SK-N-SH (cell line): Measurements from ENCODE around the gene FAM184B. TPM values are rescaled to one million over a fixed set of nuclear protein-coding genes. Genes with fewer than 3 reads are reported as not detected.

Experiments
- CTCF ChIA-PET: fragments of 300-600, 350-600 bp; formaldehyde crosslinking; extraction: SDS; loops from one replicate; lab custom pipeline; 2021; lab: Yijun Ruan, JAX
- POLR2A ChIA-PET: fragments of 350-600 bp; sonication (Branson Sonifier 250); formaldehyde crosslinking; extraction: SDS; loops from one replicate; lab custom pipeline; 2020; ENCODE audit warnings: antibody characterized with exemption, inconsistent platforms; lab: Yijun Ruan, JAX
- DNase-seq: peaks from one replicate; pipeline ENCODE4 v3.0.0; 2012
- H2AFZ ChIP-seq: fragments of 200-600 bp; sonication (generic); 2 replicates; pipeline ENCODE4 v1.8.1; 2016; ENCODE audit warnings: antibody characterized with exemption, mild to moderate bottlenecking, low read depth
- H3F3A ChIP-seq: fragments of 200-600 bp; sonication (generic); replicated peaks from 2 replicates; pipeline ENCODE3; 2016; ENCODE audit warnings: antibody characterized with exemption, mild to moderate bottlenecking; ENCODE audit not compliant: insufficient read depth
- H3K27ac ChIP-seq, 2 experiments: fragments of 200-500 bp in 1 of 2; fragments of 200-600 bp in 1 of 2; sonication (Bioruptor generic) in 1 of 2; sonication (generic), shearing (Covaris generic) in 1 of 2; 2 replicates each; pipeline versions ENCODE4 v1.5.1 to v1.6.1; 2014 to 2016; ENCODE audit warnings: low read depth in 2 of 2, inconsistent platforms in 1 of 2, low read length in 1 of 2, mild to moderate bottlenecking in 1 of 2, mixed read lengths in 1 of 2
- H3K27me3 ChIP-seq: fragments of 200-600 bp; sonication (generic), shearing (Covaris generic); 2 replicates; pipeline ENCODE4 v1.6.1; 2016; ENCODE audit warnings: mixed run types; ENCODE audit not compliant: insufficient read depth
- H3K36me3 ChIP-seq, 2 experiments: fragments of 200-500 bp in 1 of 2; fragments of 200-600 bp in 1 of 2; sonication (Bioruptor generic) in 1 of 2; sonication (generic) in 1 of 2; replicated peaks in 1 of 2; 2 replicates each; pipeline versions ENCODE3 to v1.5.1; 2014 to 2016; ENCODE audit warnings: low read length in 1 of 2, mild to moderate bottlenecking in 1 of 2; ENCODE audit not compliant: insufficient read depth in 2 of 2, control insufficient read depth in 1 of 2
- H3K4me1 ChIP-seq, 2 experiments: fragments of 200-500 bp in 1 of 2; fragments of 200-600 bp in 1 of 2; sonication (Bioruptor generic) in 1 of 2; sonication (generic), shearing (Covaris generic) in 1 of 2; 2 replicates each; pipeline versions ENCODE4 v1.5.1 to v1.6.1; 2014 to 2016; ENCODE audit warnings: low read depth in 1 of 2, low read length in 1 of 2, mixed run types in 1 of 2; ENCODE audit not compliant: insufficient read depth in 2 of 2, control insufficient read depth in 1 of 2
- H3K4me2 ChIP-seq: fragments of 200-600 bp; sonication (generic), shearing (Covaris generic); 2 replicates; pipeline ENCODE4 v1.6.1; 2017; ENCODE audit warnings: mixed run types
- H3K4me3 ChIP-seq, 2 experiments: fragments of 200-500 bp in 1 of 2; fragments of 200-600 bp in 1 of 2; sonication (Bioruptor generic) in 1 of 2; sonication (generic), shearing (Covaris generic) in 1 of 2; 2 replicates each; pipeline versions ENCODE4 v1.5.1 to v1.8.1; 2014 to 2016; ENCODE audit warnings: low read depth in 2 of 2, inconsistent platforms in 1 of 2, low read length in 1 of 2, mild to moderate bottlenecking in 1 of 2, mixed read lengths in 1 of 2, moderate library complexity in 1 of 2
- H3K79me2 ChIP-seq: fragments of 200-600 bp; sonication (generic); 2 replicates; pipeline ENCODE4 v1.8.1; 2017; ENCODE audit warnings: mild to moderate bottlenecking; ENCODE audit not compliant: insufficient read depth
- H3K9ac ChIP-seq: fragments of 200-600 bp; sonication (generic); 2 replicates; pipeline ENCODE4 v1.6.1; 2017; ENCODE audit warnings: mixed run types
- H3K9me2 ChIP-seq: fragments of 200-600 bp; sonication (generic); 2 replicates; pipeline ENCODE4 v1.6.1; 2017; ENCODE audit warnings: mixed run types
- H3K9me3 ChIP-seq: fragments of 200-600 bp; sonication (generic); 2 replicates; pipeline ENCODE4 v1.6.1; 2017; ENCODE audit warnings: mixed run types, mild to moderate bottlenecking, moderate library complexity
- H4K20me1 ChIP-seq: fragments of 200-600 bp; sonication (generic); 2 replicates; pipeline ENCODE4 v1.6.1; 2017; ENCODE audit warnings: mild to moderate bottlenecking, mixed run types; ENCODE audit not compliant: insufficient read depth
- CHD2 ChIP-seq: fragments of 150-350 bp; IDR thresholded peaks from 2 replicates; pipeline ENCODE4 v1.6.1; 2018; ENCODE audit warnings: low read length; ENCODE audit not compliant: partially characterized antibody
- CTCF ChIP-seq: fragments of 200-600 bp; sonication (generic); IDR thresholded peaks from 2 replicates; pipeline ENCODE4 v1.6.1; 2017; ENCODE audit warnings: antibody characterized with exemption, mild to moderate bottlenecking, moderate library complexity
- FOSL2 ChIP-seq: IDR thresholded peaks from 2 replicates; pipeline ENCODE4 v1.4.0; 2012; ENCODE audit warnings: low read depth, mild to moderate bottlenecking, moderate library complexity, borderline replicate concordance
- GABPA ChIP-seq: IDR thresholded peaks from 2 replicates; pipeline ENCODE4 v1.4.0; 2012; ENCODE audit warnings: low read depth, mild to moderate bottlenecking
- MEF2A ChIP-seq: IDR thresholded peaks from 2 replicates; pipeline ENCODE4 v1.4.0; 2012; ENCODE audit warnings: low read depth, borderline replicate concordance
- PBX3 ChIP-seq: IDR thresholded peaks from 2 replicates; pipeline ENCODE4; 2012
- POLR2AphosphoS5 ChIP-seq: IDR thresholded peaks from 2 replicates; pipeline ENCODE4 v1.6.1; 2012; ENCODE audit warnings: low read depth, low read length
- RFX5 ChIP-seq: IDR thresholded peaks from 2 replicates; pipeline ENCODE4 v1.6.1; 2012; ENCODE audit warnings: mild to moderate bottlenecking, improper control_type of control experiment, low read length
- SIN3A ChIP-seq: IDR thresholded peaks from 2 replicates; pipeline ENCODE4 v1.6.1; 2012; ENCODE audit warnings: low read depth, mild to moderate bottlenecking, low read length, moderate library complexity, borderline replicate concordance
- SMC3 ChIP-seq: IDR thresholded peaks from 2 replicates; pipeline ENCODE4 v1.6.1; 2012; ENCODE audit warnings: low read depth, low read length, improper control_type of control experiment
- TCF12 ChIP-seq: IDR thresholded peaks from 2 replicates; pipeline ENCODE4 v1.4.0; 2012
- TEAD4 ChIP-seq: IDR thresholded peaks from 2 replicates; pipeline ENCODE4 v1.4.0; 2012; ENCODE audit warnings: mild to moderate bottlenecking, borderline replicate concordance; ENCODE audit not compliant: insufficient read depth
- WGBS: methylation state at CpG from one replicate; pipeline ENCODE4 v1.1.6; 2017; ENCODE audit warnings: low lambda C conversion rate; 5-methylcytosine and 5-hydroxymethylcytosine counted together
- polyA plus RNA-seq, 3 experiments: library from polyadenylated mRNA; depleted of rRNA; stranded (reverse); fragments of >200 nt; gene quantifications; 2 replicates each; pipeline ENCODE4 v1.2.3, GENCODE V29; 2012
- TF ChIP-seq, protein P1 (sequence below): IDR thresholded peaks from 2 replicates; pipeline ENCODE4 v1.4.0; 2012; ENCODE audit warnings: low read depth
- TF ChIP-seq, protein P2 (sequence below): IDR thresholded peaks from 2 replicates; pipeline ENCODE4 v1.6.1; 2012; ENCODE audit warnings: mild to moderate bottlenecking, low read depth, low read length, moderate library complexity
- TF ChIP-seq, protein P3 (sequence below): IDR thresholded peaks from 2 replicates; pipeline ENCODE4 v1.4.0; 2012; ENCODE audit warnings: low read depth, borderline replicate concordance

FAM184B gene
- polyA plus RNA-seq, 1 of the 3 experiments (the other 2 are of a cell fraction): not detected

GRCh38 chr4:17722356-17722700, 59.1 kb downstream of the FAM184B start:
- Histone ChIP-seq H4K20me1 (no peaks in the 10 kb centered on the region), H3K4me2 (no peak overlapping the region), H3K27me3 (no peaks in the 10 kb centered on the region), H3K4me1 (no peaks in the 10 kb centered on the region), H3K9me3 (no peaks in the 10 kb centered on the region), H3F3A (no peaks in the 10 kb centered on the region), H3K27ac (no peak overlapping the region), H3K36me3 (no peaks in the 10 kb centered on the region), H3K9me2 (no peaks in the 10 kb centered on the region), H3K79me2 (no peaks in the 10 kb centered on the region), H3K9ac (no peak overlapping the region), H2AFZ (no peak overlapping the region), H3K4me3 (no peak overlapping the region)
- DNase-seq: no peak
- ChIA-PET CTCF (no interaction called here), POLR2A (no interaction called here)
- 45% methylated on average over 3 of the region's 3 CpGs for WGBS
- no peak for TF ChIP-seq RFX5
- TF ChIP-seq TEAD4: no peak
- TF ChIP-seq, protein P1, sequence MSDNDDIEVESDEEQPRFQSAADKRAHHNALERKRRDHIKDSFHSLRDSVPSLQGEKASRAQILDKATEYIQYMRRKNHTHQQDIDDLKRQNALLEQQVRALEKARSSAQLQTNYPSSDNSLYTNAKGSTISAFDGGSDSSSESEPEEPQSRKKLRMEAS: no peak
- TF ChIP-seq, protein P2, sequence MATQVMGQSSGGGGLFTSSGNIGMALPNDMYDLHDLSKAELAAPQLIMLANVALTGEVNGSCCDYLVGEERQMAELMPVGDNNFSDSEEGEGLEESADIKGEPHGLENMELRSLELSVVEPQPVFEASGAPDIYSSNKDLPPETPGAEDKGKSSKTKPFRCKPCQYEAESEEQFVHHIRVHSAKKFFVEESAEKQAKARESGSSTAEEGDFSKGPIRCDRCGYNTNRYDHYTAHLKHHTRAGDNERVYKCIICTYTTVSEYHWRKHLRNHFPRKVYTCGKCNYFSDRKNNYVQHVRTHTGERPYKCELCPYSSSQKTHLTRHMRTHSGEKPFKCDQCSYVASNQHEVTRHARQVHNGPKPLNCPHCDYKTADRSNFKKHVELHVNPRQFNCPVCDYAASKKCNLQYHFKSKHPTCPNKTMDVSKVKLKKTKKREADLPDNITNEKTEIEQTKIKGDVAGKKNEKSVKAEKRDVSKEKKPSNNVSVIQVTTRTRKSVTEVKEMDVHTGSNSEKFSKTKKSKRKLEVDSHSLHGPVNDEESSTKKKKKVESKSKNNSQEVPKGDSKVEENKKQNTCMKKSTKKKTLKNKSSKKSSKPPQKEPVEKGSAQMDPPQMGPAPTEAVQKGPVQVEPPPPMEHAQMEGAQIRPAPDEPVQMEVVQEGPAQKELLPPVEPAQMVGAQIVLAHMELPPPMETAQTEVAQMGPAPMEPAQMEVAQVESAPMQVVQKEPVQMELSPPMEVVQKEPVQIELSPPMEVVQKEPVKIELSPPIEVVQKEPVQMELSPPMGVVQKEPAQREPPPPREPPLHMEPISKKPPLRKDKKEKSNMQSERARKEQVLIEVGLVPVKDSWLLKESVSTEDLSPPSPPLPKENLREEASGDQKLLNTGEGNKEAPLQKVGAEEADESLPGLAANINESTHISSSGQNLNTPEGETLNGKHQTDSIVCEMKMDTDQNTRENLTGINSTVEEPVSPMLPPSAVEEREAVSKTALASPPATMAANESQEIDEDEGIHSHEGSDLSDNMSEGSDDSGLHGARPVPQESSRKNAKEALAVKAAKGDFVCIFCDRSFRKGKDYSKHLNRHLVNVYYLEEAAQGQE: no peak
- TF ChIP-seq SMC3: no peak
- no peak for TF ChIP-seq FOSL2
- TF ChIP-seq, protein P3, sequence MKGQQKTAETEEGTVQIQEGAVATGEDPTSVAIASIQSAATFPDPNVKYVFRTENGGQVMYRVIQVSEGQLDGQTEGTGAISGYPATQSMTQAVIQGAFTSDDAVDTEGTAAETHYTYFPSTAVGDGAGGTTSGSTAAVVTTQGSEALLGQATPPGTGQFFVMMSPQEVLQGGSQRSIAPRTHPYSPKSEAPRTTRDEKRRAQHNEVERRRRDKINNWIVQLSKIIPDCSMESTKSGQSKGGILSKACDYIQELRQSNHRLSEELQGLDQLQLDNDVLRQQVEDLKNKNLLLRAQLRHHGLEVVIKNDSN: no peak

GRCh38 chr4:17721496-17722355, 59.7 kb downstream of the FAM184B start:
- H2AFZ ChIP-seq: no peak overlapping the region
- no peak overlapping the region for H3K27ac ChIP-seq
- H3F3A ChIP-seq: no peaks in the 10 kb centered on the region
- no peak overlapping the region for H3K4me3 ChIP-seq
- H3K4me2 ChIP-seq: no peak overlapping the region
- no peaks in the 10 kb centered on the region for H3K27me3 ChIP-seq
- WGBS: 72% methylated on average over 16 of the region's 16 CpGs
- TF ChIP-seq PBX3 (no peak), POLR2AphosphoS5 (no peak), CTCF (no peak), MEF2A (no peak), TCF12 (no peak), CHD2 (no peak), GABPA (no peak), SIN3A (no peak)
- TF ChIP-seq, protein P3: no peak
- no peaks in the 10 kb centered on the region for H3K4me1 ChIP-seq
- POLR2A ChIA-PET: no interaction called here
- no peaks in the 10 kb centered on the region for H4K20me1 ChIP-seq
- H3K9me3 ChIP-seq: no peaks in the 10 kb centered on the region
- DNase-seq: no peak
- CTCF ChIA-PET: no interaction called here
- no peak overlapping the region for H3K9ac ChIP-seq
- H3K36me3 ChIP-seq: no peaks in the 10 kb centered on the region
- no peaks in the 10 kb centered on the region for H3K79me2 ChIP-seq
- H3K9me2 ChIP-seq: no peaks in the 10 kb centered on the region
